HFF-Myc (cell line): ENCODE data around the gene NT5C2.
"Not testable (repeated sequence)": the region's sequence is repeated elsewhere in the genome, so short reads cannot be mapped to it uniquely, and the experiment has no call there.

ENCODE experiments used
- DNase-seq: peaks from one replicate; pipeline ENCODE4 v3.0.0-alpha.2; 2011; ENCODE audit warnings: low read depth; ENCODE audit errors: extremely low read depth
- H3K4me3 ChIP-seq: replicated peaks from 2 replicates; pipeline ENCODE4 v1.5.1; 2011; ENCODE audit warnings: low read depth, mild to moderate bottlenecking, control low read depth, low read length
- CTCF ChIP-seq: IDR thresholded peaks from 2 replicates; pipeline ENCODE4 v1.5.1; 2012; ENCODE audit warnings: mild to moderate bottlenecking, low read depth, low read length, control low read depth; ENCODE audit errors: missing control alignments

The NT5C2 gene

DNA sequence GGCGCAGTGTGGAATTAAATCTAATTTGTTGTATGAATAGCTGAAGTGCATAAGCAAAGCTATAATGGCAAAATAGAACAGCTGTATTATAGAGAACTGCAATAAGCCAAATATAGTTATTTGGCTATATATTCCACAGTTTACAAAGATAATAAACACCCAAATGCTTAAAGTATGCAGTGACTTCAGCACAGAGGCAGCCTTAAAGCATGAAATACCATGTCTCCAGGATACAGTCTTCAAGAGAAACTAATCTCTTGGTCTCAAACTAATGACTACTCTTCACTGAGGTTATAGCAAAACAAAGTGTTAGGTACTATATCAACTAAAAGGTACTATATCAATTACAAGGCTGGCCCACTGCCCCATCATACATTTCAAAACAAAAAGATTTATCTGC is 48.0 kb downstream of the NT5C2 start:
- no peak for TF ChIP-seq CTCF
- H3K4me3 ChIP-seq: no peak overlapping the region
- no peak for DNase-seq

DNA sequence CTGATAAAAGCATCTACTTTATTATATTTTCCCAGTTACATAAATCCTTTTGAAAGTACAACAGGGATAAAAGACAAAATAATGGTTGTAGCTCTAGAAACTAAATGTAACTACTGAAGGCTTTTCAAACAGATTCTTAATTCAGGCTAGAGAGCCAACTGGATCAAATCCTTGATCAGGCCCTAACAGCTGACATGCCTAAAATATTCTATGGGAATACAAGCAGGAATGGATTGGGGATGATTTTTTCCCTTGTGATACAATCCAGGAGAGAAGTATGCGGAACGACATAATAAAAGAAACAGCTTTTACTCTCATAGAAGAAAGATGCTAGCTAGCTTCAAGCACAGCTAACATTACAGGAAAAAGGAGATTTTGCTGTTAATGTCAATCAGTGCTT is 49.0 kb downstream of the NT5C2 start:
- no peak overlapping the region for H3K4me3 ChIP-seq
- no peak for DNase-seq
- TF ChIP-seq CTCF: no peak

GRCh38 chr10:103143641-103144040 is 49.4 kb downstream of the NT5C2 start:
- not testable (repeated sequence) for H3K4me3 ChIP-seq, DNase-seq

GRCh38 chr10:103141950-103142349 is 51.1 kb downstream of the NT5C2 start:
- no peak for DNase-seq
- TF ChIP-seq CTCF: no peak
- H3K4me3 ChIP-seq: no peak overlapping the region

- H3K4me3 ChIP-seq: no peak overlapping the region
- TF ChIP-seq CTCF: no peak
- no peak for DNase-seq
Measured at GRCh38 chr10:103140469-103140868, 52.6 kb downstream of the NT5C2 start.

- no peak for TF ChIP-seq CTCF
- no peak overlapping the region for H3K4me3 ChIP-seq
- DNase-seq: no peak
Measured at GRCh38 chr10:103139803-103140202, 53.3 kb downstream of the NT5C2 start.

GRCh38 chr10:103135168-103135567 is 57.9 kb downstream of the NT5C2 start:
- H3K4me3 ChIP-seq, DNase-seq: not testable (repeated sequence)

- no peak for TF ChIP-seq CTCF
- DNase-seq: no peak
- no peak overlapping the region for H3K4me3 ChIP-seq
Measured at GRCh38 chr10:103130910-103131309, 62.2 kb downstream of the NT5C2 start.

- H3K4me3 ChIP-seq, DNase-seq: not testable (repeated sequence)
Measured at GRCh38 chr10:103130180-103130579, 62.9 kb downstream of the NT5C2 start.
